ENCODE data around the gene SLC6A5.

- TF ChIP-seq, protein P1, sequence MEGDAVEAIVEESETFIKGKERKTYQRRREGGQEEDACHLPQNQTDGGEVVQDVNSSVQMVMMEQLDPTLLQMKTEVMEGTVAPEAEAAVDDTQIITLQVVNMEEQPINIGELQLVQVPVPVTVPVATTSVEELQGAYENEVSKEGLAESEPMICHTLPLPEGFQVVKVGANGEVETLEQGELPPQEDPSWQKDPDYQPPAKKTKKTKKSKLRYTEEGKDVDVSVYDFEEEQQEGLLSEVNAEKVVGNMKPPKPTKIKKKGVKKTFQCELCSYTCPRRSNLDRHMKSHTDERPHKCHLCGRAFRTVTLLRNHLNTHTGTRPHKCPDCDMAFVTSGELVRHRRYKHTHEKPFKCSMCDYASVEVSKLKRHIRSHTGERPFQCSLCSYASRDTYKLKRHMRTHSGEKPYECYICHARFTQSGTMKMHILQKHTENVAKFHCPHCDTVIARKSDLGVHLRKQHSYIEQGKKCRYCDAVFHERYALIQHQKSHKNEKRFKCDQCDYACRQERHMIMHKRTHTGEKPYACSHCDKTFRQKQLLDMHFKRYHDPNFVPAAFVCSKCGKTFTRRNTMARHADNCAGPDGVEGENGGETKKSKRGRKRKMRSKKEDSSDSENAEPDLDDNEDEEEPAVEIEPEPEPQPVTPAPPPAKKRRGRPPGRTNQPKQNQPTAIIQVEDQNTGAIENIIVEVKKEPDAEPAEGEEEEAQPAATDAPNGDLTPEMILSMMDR (conservative IDR thresholded peaks at IDR 0.05; ENCODE audit: low read depth, low read length) = no peak
- no peak for TF ChIP-seq EZH2phosphoT487 (IDR thresholded peaks at IDR 0.05; ENCODE audit: borderline replicate concordance, low read length)
Observed at GRCh38 chr11:20623252-20623651, 23.8 kb downstream of the SLC6A5 start.

All from PC-3 (cell line).